Liver (tissue), 3 donors: ENCODE data around the gene FAM107A.
A peak's percentile ranks its signal among the peaks of the same experiment; 100 is the strongest.

Experiments
- ATF3 ChIP-seq: IDR thresholded peaks from 2 replicates; pipeline ENCODE4 v1.6.1; 2016; ENCODE audit warnings: antibody characterized with exemption
- CTCF ChIP-seq: fragments of 150-350 bp; IDR thresholded peaks from 2 replicates; pipeline ENCODE4 v1.5.1; 2017; ENCODE audit warnings: improper control_type of control experiment, low read depth, low read length; ENCODE audit not compliant: missing input control
- GABPA ChIP-seq, 2 donors: IDR thresholded peaks in 1 of 2; conservative IDR thresholded peaks in 1 of 2; 2 replicates each; pipeline ENCODE4 v1.6.1; 2016; ENCODE audit warnings: antibody characterized with exemption in 2 of 2, mild to moderate bottlenecking in 1 of 2, moderate library complexity in 1 of 2
- JUND ChIP-seq, 2 donors: IDR thresholded peaks; 2 replicates each; pipeline ENCODE4 v1.6.1; 2016; ENCODE audit warnings: antibody characterized with exemption in 2 of 2
- RAD21 ChIP-seq, 2 donors: IDR thresholded peaks; 2 replicates each; pipeline ENCODE4 v1.6.1; 2016; ENCODE audit warnings: antibody characterized with exemption in 2 of 2, mild to moderate bottlenecking in 2 of 2
- REST ChIP-seq: IDR thresholded peaks from 2 replicates; pipeline ENCODE4 v1.6.1; 2016; ENCODE audit warnings: antibody characterized with exemption, mild to moderate bottlenecking
- RXRA ChIP-seq, 2 donors: IDR thresholded peaks; 2 replicates each; pipeline ENCODE4 v1.6.1; 2017 to 2018; ENCODE audit warnings: antibody characterized with exemption in 2 of 2, mild to moderate bottlenecking in 1 of 2
- TAF1 ChIP-seq: conservative IDR thresholded peaks from 2 replicates; pipeline ENCODE4 v1.6.1; 2016; ENCODE audit warnings: antibody characterized with exemption, mild to moderate bottlenecking
- ZBTB33 ChIP-seq: IDR thresholded peaks from 2 replicates; pipeline ENCODE4 v1.6.1; 2016; ENCODE audit warnings: antibody characterized with exemption
- donor health status: healthy.
- donor health status: healthy.

- TF ChIP-seq CTCF = no peak
- no peak for TF ChIP-seq REST
- no peak for TF ChIP-seq GABPA (IDR thresholded peaks at IDR 0.05 in 1 of 2, conservative IDR thresholded peaks at IDR 0.05 in 1 of 2)
- TF ChIP-seq ATF3 = no peak
- no peak for TF ChIP-seq JUND (IDR thresholded peaks at IDR 0.05)
- TF ChIP-seq RXRA (IDR thresholded peaks at IDR 0.05) = peak in 1 of 2 donors; percentile 49
- no peak for TF ChIP-seq TAF1
- TF ChIP-seq ZBTB33 = no peak
- no peak for TF ChIP-seq RAD21 (IDR thresholded peaks at IDR 0.05)
Observed at GRCh38 chr3:58531956-58532355, 45.2 kb downstream of the FAM107A start.
